ENCODE data around the gene TMA7. TPM values are rescaled to one million over a fixed set of nuclear protein-coding genes. Genes with fewer than 3 reads are reported as not detected.

The TMA7 gene
- total and polyA plus RNA-seq, 9 of the 15 experiments (the other 6 are each of a cell fraction or from before 2014, with no cell fraction given) = 209 to 1,003 (median 486) TPM

- no peak for TF ChIP-seq BDP1 (IDR thresholded peaks at IDR 0.05; ENCODE audit: insufficient read depth, insufficient read length)
- TF ChIP-seq NFE2L1 (tag; IDR thresholded peaks at IDR 0.05; ENCODE audit: borderline replicate concordance, low read depth) = no peak
- TF ChIP-seq ZNF76 (CRISPR knock-in tag; IDR thresholded peaks at IDR 0.05; ENCODE audit: borderline replicate concordance) = no peak
- TF ChIP-seq ZNF232 (CRISPR knock-in tag; IDR thresholded peaks at IDR 0.05) = no peak
- TF ChIP-seq NR1H2 (CRISPR knock-in tag; IDR thresholded peaks at IDR 0.05) = no peak
- TF ChIP-seq RFX1 (IDR thresholded peaks at IDR 0.05) = no peak
- TF ChIP-seq, protein P1, sequence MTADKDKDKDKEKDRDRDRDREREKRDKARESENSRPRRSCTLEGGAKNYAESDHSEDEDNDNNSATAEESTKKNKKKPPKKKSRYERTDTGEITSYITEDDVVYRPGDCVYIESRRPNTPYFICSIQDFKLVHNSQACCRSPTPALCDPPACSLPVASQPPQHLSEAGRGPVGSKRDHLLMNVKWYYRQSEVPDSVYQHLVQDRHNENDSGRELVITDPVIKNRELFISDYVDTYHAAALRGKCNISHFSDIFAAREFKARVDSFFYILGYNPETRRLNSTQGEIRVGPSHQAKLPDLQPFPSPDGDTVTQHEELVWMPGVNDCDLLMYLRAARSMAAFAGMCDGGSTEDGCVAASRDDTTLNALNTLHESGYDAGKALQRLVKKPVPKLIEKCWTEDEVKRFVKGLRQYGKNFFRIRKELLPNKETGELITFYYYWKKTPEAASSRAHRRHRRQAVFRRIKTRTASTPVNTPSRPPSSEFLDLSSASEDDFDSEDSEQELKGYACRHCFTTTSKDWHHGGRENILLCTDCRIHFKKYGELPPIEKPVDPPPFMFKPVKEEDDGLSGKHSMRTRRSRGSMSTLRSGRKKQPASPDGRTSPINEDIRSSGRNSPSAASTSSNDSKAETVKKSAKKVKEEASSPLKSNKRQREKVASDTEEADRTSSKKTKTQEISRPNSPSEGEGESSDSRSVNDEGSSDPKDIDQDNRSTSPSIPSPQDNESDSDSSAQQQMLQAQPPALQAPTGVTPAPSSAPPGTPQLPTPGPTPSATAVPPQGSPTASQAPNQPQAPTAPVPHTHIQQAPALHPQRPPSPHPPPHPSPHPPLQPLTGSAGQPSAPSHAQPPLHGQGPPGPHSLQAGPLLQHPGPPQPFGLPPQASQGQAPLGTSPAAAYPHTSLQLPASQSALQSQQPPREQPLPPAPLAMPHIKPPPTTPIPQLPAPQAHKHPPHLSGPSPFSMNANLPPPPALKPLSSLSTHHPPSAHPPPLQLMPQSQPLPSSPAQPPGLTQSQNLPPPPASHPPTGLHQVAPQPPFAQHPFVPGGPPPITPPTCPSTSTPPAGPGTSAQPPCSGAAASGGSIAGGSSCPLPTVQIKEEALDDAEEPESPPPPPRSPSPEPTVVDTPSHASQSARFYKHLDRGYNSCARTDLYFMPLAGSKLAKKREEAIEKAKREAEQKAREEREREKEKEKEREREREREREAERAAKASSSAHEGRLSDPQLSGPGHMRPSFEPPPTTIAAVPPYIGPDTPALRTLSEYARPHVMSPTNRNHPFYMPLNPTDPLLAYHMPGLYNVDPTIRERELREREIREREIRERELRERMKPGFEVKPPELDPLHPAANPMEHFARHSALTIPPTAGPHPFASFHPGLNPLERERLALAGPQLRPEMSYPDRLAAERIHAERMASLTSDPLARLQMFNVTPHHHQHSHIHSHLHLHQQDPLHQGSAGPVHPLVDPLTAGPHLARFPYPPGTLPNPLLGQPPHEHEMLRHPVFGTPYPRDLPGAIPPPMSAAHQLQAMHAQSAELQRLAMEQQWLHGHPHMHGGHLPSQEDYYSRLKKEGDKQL (CRISPR knock-in tag; IDR thresholded peaks at IDR 0.05; ENCODE audit: borderline replicate concordance) = no peak
- TF ChIP-seq YBX1 (IDR thresholded peaks at IDR 0.05) = no peak
- TF ChIP-seq CTBP1 (IDR thresholded peaks at IDR 0.05; ENCODE audit: borderline replicate concordance) = peak; percentile 79; the same call in 1 of the 2 replicates
- 0 out of 4 replicates have a peak, but pooled peaks of 1 of the 2 experiments have one; percentile 45 for TF ChIP-seq ZNF639 (CRISPR knock-in tag; conservative IDR thresholded peaks at IDR 0.05 in 1 of 2, IDR thresholded peaks at IDR 0.05 in 1 of 2)
- TF ChIP-seq ZFPM2 (CRISPR knock-in tag; IDR thresholded peaks at IDR 0.05) = no peak
- TF ChIP-seq ZNF707 (CRISPR knock-in tag; conservative IDR thresholded peaks at IDR 0.05) = no peak
- TF ChIP-seq ZC3H11A (IDR thresholded peaks at IDR 0.05; ENCODE audit: low read depth, low read length) = no peak
- TF ChIP-seq ZNF280A (IDR thresholded peaks at IDR 0.05; ENCODE audit: low read depth, partially characterized antibody) = no peak
- TF ChIP-seq TARDBP (IDR thresholded peaks at IDR 0.05) = no peak
- peak; percentile 21 for TF ChIP-seq BRD9 (IDR thresholded peaks at IDR 0.05; ENCODE audit: low read depth, partially characterized antibody)
- no peak for TF ChIP-seq ZNF655 (CRISPR knock-in tag; IDR thresholded peaks at IDR 0.05)
Measured at GRCh38 chr3:48472923-48473616, 33.0 kb downstream of the TMA7 start (continued).

Measured in K562 (cell line).